Loucy (cell line): ENCODE data around the gene ADAMTS7.

ENCODE experiments used
- EZH2phosphoT487 ChIP-seq: fragments of 200-600 bp; IDR thresholded peaks from 2 replicates; pipeline ENCODE4 v1.6.1; 2018; ENCODE audit warnings: antibody characterized with exemption, mild to moderate bottlenecking, moderate library complexity, borderline replicate concordance
- TF ChIP-seq, protein P1 (sequence below): fragments of 200-600 bp; sonication (generic); conservative IDR thresholded peaks from 2 replicates; pipeline ENCODE4 v1.5.1; 2014; ENCODE audit warnings: mild to moderate bottlenecking, antibody characterized with exemption, low read length

- TF ChIP-seq, protein P1, sequence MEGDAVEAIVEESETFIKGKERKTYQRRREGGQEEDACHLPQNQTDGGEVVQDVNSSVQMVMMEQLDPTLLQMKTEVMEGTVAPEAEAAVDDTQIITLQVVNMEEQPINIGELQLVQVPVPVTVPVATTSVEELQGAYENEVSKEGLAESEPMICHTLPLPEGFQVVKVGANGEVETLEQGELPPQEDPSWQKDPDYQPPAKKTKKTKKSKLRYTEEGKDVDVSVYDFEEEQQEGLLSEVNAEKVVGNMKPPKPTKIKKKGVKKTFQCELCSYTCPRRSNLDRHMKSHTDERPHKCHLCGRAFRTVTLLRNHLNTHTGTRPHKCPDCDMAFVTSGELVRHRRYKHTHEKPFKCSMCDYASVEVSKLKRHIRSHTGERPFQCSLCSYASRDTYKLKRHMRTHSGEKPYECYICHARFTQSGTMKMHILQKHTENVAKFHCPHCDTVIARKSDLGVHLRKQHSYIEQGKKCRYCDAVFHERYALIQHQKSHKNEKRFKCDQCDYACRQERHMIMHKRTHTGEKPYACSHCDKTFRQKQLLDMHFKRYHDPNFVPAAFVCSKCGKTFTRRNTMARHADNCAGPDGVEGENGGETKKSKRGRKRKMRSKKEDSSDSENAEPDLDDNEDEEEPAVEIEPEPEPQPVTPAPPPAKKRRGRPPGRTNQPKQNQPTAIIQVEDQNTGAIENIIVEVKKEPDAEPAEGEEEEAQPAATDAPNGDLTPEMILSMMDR: no peak
- TF ChIP-seq EZH2phosphoT487: no peak
Observed at GRCh38 chr15:78810003-78810361, 1.3 kb downstream of the ADAMTS7 start.
